Transverse colon (tissue), 4 donors: ENCODE measurements around the gene C19orf25. TPM values are rescaled to one million over a fixed set of nuclear protein-coding genes. Genes with fewer than 3 reads are reported as not detected.

Experiments
- DNase-seq: peaks from one replicate; pipeline ENCODE4 v3.0.0-alpha.2; 2019
- H3K27ac ChIP-seq, 4 donors: fragments of 200-600 bp; sonication (generic); 2 replicates each; pipeline ENCODE4 v1.5.1; 2016 to 2018; ENCODE audit warnings: inconsistent platforms in 4 of 4
- H3K27me3 ChIP-seq: fragments of 200-600 bp; sonication (generic); 2 replicates; pipeline ENCODE4 v1.5.1; 2017; ENCODE audit warnings: inconsistent platforms
- H3K36me3 ChIP-seq, 4 donors: fragments of 200-600 bp; sonication (generic); 2 replicates each; pipeline ENCODE4 v1.5.1; 2017 to 2019; ENCODE audit warnings: inconsistent platforms in 4 of 4
- H3K4me1 ChIP-seq, 4 donors: fragments of 200-600 bp; sonication (generic); 2 replicates each; pipeline ENCODE4 v1.5.1; 2017 to 2020; ENCODE audit warnings: inconsistent platforms in 4 of 4
- H3K4me3 ChIP-seq, 4 donors: fragments of 200-600 bp; sonication (generic); 1 replicate in 1 of 4; 2 replicates in 3 of 4; pipeline versions ENCODE4 v1.5.1 to v1.6.1; 2017 to 2019; ENCODE audit warnings: inconsistent platforms in 4 of 4
- H3K9me3 ChIP-seq, 2 donors: fragments of 200-600 bp; sonication (generic); 2 replicates each; pipeline ENCODE4 v1.5.1; 2017 to 2019; ENCODE audit warnings: inconsistent platforms in 2 of 2
- CTCF ChIP-seq, 5 experiments: fragments of 200-600 bp in 3 of 5; fragments of 450-650 bp in 2 of 5; sonication (generic) in 3 of 5; IDR thresholded peaks; 1 replicate in 2 of 5; 2 replicates in 3 of 5; pipeline ENCODE4 v1.5.1; 2016 to 2017; ENCODE audit warnings: antibody characterized with exemption in 5 of 5, inconsistent platforms in 3 of 5, mild to moderate bottlenecking in 2 of 5, moderate library complexity in 1 of 5
- EP300 ChIP-seq: sonication (generic); formaldehyde crosslinking; IDR thresholded peaks from one replicate; pipeline ENCODE4 v1.6.1; 2017; ENCODE audit warnings: antibody characterized with exemption, low read depth
- POLR2A ChIP-seq: fragments of 450-650 bp; IDR thresholded peaks from one replicate; pipeline ENCODE4 v1.6.1; 2016; ENCODE audit warnings: antibody characterized with exemption, mild to moderate bottlenecking, moderate library complexity
- POLR2AphosphoS5 ChIP-seq, 3 donors: sonication (generic); formaldehyde crosslinking; IDR thresholded peaks; one replicate each; pipeline ENCODE4 v1.6.1; 2016; ENCODE audit warnings: antibody characterized with exemption in 3 of 3
- WGBS, 2 donors: methylation state at CpG; one replicate each; pipeline ENCODE4 v1.1.5; 2018; ENCODE audit warnings: low coverage in 1 of 2; 5-methylcytosine and 5-hydroxymethylcytosine counted together
- in situ Hi-C, 4 donors: fragments of 200-750 bp; cut with MboI; loops; one replicate each; pipeline versions ENCODE4 v1.15.0 to v1.15.1; 2017; ENCODE audit warnings: low sequenced_read_pairs in 3 of 4, low pct_ligation_motif_present in 1 of 4, low pct_unique_long_range_greater_than_20kb in 1 of 4
- intact Hi-C: fragments of 100-400 bp; cut with DNase I; formaldehyde crosslinking; loops from one replicate; pipeline ENCODE4 v1.15.1; 2023; ENCODE audit warnings: low total_unique reads
- total RNA-seq, 4 donors: library from RNA; depleted of rRNA; stranded (reverse); fragments of >200 nt; gene quantifications; one replicate each; pipeline ENCODE4 v1.1.0, GENCODE V29; 2016

Gene C19orf25
- total RNA-seq, 4 donors from 2014 or later = 36.2 to 89.2 (median 46.0) TPM

- Histone ChIP-seq H3K9me3 (no peaks in the 10 kb centered on the region), H3K36me3 (peaks cover 0 to 31% (median 10%) of the 10 kb centered on the region in 4 donors)
- in situ Hi-C loops = no loop called here
These were observed 40.1 kb downstream of the C19orf25 start for GRCh38 chr19:1438933-1439354.

DNA sequence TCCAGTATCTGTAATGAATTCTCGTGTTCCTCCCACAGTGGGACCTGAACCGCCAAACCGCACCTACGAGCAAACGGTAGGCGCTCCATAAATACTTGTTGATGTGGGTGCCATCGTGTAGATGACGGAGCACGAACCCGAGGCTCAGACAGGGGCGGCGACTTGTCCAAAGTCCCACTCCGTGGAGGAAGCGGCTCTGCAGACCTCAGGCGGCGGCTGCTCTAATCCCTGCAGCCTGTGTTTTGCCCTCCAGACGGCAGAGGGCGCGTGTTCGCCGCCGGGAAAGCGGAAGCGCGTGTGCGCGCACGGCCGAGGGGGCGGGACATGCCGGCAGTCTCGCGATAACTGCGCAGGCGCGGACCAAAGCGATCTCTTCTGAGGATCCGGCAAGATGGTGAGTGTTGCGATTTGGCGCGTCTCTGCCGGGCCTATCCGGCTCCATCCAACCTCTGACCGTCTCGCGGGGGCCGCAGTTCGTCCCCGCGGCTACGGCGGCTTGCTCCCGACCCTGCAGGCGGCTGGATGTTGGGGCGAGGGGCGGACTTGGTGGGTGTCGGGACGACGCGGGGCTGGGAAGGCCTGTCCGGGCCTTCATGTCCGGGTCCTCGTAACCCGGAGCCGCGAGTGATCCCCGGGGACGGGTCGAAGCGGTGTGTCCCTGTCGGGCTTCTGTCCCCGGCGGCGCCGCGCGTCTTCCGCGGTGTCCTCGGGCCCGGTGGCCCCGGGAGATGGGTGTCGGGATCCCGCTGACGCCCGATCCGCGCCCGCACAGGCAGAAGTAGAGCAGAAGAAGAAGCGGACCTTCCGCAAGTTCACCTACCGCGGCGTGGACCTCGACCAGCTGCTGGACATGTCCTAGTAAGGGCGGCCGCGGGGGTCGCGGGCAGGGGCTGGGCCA is 40.7 kb downstream of the C19orf25 start, which contains the start of gene RPS15:
TSS of gene RPS15 (plus strand) at position 362 of the 898 bp plus-strand sequence. CDS start at position 392, 30 bp downstream.
- 1% methylated on average over 72 of the region's 100 CpGs; no CpG with 5 or more reads in 1 of the 2 donors for WGBS, 2 donors
- peak; percentile 97 for DNase-seq
- Histone ChIP-seq H3K27me3 (no peaks in the 10 kb centered on the region), H3K9me3 (no peaks in the 10 kb centered on the region), H3K27ac (peak within 1 kb of the TSS; percentile 87 to 90 (median 90)), H3K4me3 (peak within 1 kb of the TSS; percentile 53 to 93 (median 84)), H3K4me1 (peaks cover 6 to 29% (median 19%) of the 10 kb centered on the region in 4 donors), H3K36me3 (peaks cover 0 to 31% (median 12%) of the 10 kb centered on the region in 4 donors)
- intact Hi-C loops = no loop called here
- TF ChIP-seq POLR2AphosphoS5 (IDR thresholded peaks at IDR 0.05) (peak; percentile 94 to 97 (median 97)), POLR2A (peak; percentile 92), CTCF (IDR thresholded peaks at IDR 0.05) (peak; percentile 91 to 98 (median 93)), EP300 (no peak)
- in situ Hi-C loops = no loop called here

More at GRCh38 chr19:1438933-1439354, 40.1 kb downstream of the C19orf25 start:
- intact Hi-C loops = no loop called here
- 2 to 6% methylated on average over 8 to 12 of the region's 26 CpGs for WGBS, 2 donors
- H3K4me3 ChIP-seq = peak overlapping the region; percentile 53 to 93 (median 84)
- H3K27ac ChIP-seq = peak overlapping the region; percentile 87 to 90 (median 90)
- no peak for DNase-seq
- no peaks in the 10 kb centered on the region for H3K27me3 ChIP-seq
- TF ChIP-seq POLR2AphosphoS5 (IDR thresholded peaks at IDR 0.05) (no peak), POLR2A (no peak), CTCF (IDR thresholded peaks at IDR 0.05) (no peak), EP300 (no peak)
- peaks cover 6 to 29% (median 19%) of the 10 kb centered on the region in 4 donors for H3K4me1 ChIP-seq

DNA sequence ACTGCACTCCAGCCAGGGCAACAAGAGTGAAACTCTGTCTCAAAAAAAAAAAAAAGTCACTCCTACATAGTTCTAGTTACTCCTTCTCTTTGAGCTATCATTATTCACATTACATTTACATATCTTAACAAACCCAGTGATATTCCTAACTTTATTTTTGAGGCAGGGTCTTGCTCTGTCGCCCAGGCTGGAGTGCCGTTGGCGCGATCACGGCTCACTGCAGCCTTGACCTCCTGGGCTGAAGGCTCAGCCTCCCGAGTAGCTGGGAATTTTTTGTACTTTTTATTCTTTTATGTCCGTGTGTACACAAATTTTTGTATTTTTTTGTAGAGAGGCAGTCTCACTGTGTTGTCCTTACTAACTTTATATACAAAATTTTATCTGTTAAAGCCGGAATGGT is 41.4 kb downstream of the C19orf25 start:
- H3K4me1 ChIP-seq = peaks cover 6 to 29% (median 19%) of the 10 kb centered on the region in 4 donors
- no peak for TF ChIP-seq CTCF (IDR thresholded peaks at IDR 0.05)
- TF ChIP-seq EP300 = no peak
- no peak for TF ChIP-seq POLR2A
- TF ChIP-seq POLR2AphosphoS5 (IDR thresholded peaks at IDR 0.05) = no peak
- in situ Hi-C loops (no loop called here), intact Hi-C loops (no loop called here)
- no peaks in the 10 kb centered on the region for H3K9me3 ChIP-seq
- DNase-seq = no peak
- 55 to 63% methylated on average over 4 to 8 of the region's 8 CpGs for WGBS, 2 donors
- H3K36me3 ChIP-seq = peaks cover 0 to 37% (median 15%) of the 10 kb centered on the region in 4 donors
- peak overlapping the region; percentile 47 to 90 (median 88) for H3K27ac ChIP-seq
- no peaks in the 10 kb centered on the region for H3K27me3 ChIP-seq
- peak overlapping the region in 1 of 4 donors; percentile 84 for H3K4me3 ChIP-seq

DNA sequence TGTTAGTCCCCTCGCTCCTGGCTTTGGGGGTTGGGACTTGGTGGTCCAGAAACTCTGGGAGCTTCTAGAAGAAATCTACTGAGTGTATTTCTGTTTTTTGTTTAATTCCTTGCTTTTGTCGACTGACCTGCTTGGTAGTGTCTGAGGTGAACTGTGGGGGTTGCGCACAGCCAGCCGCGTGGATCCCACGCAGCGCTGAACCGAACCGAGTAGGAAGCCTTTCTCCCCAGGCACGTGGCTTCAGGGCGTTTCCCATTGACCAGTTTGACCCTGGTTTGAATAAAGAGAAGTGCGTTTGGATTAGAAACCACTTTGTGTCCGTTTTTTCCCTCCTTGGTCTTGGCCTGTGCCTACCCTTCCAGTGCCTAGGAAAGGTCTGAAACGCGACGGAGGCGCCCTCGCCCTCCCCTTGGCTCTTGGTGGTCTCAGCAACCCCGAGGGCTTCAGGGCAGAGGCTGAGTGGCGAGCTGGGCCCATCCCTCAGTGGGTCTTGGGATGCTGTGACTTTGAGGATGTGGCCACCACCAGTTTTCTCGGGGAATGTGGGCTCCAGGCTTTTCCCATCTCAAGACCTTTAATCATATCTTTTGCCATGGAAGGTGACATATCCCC is 43.5 kb downstream of the C19orf25 start:
- no peak overlapping the region for H3K27ac ChIP-seq
- in situ Hi-C loops (no loop called here), intact Hi-C loops (no loop called here)
- H3K27me3 ChIP-seq = no peaks in the 10 kb centered on the region
- TF ChIP-seq POLR2A (no peak), CTCF (IDR thresholded peaks at IDR 0.05) (no peak), POLR2AphosphoS5 (IDR thresholded peaks at IDR 0.05) (no peak), EP300 (no peak)
- DNase-seq = no peak
- peaks cover 6 to 28% (median 19%) of the 10 kb centered on the region in 4 donors for H3K4me1 ChIP-seq
- H3K4me3 ChIP-seq = no peak overlapping the region
- H3K36me3 ChIP-seq = peaks cover 0 to 39% (median 18%) of the 10 kb centered on the region in 4 donors
- H3K9me3 ChIP-seq = no peaks in the 10 kb centered on the region
- 73 to 85% methylated on average over 19 to 21 of the region's 21 CpGs for WGBS, 2 donors
